NCI-H1417 (cell line): ENCODE results near the gene C16orf86.

ENCODE experiments used
- DNase-seq, 3 experiments: peaks; one replicate each; lab custom pipeline; 2025; lab: John Stamatoyannopoulos, UW

The C16orf86 gene, protein sequence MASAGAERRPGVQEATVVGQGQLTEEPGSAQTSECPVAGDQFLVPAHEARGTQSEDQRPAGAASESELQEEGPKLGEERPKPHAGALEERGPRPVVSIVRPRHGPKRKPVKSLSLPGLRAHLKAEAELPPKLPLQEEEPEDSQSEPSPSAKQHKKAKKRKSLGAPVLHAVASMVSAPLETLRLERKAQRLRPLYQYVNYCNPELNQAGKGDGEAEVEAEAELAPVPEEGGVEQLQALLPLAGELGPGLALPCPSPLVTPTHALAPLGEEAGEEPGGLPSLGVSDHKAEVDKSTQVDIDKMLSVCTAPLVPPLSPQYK

DNA sequence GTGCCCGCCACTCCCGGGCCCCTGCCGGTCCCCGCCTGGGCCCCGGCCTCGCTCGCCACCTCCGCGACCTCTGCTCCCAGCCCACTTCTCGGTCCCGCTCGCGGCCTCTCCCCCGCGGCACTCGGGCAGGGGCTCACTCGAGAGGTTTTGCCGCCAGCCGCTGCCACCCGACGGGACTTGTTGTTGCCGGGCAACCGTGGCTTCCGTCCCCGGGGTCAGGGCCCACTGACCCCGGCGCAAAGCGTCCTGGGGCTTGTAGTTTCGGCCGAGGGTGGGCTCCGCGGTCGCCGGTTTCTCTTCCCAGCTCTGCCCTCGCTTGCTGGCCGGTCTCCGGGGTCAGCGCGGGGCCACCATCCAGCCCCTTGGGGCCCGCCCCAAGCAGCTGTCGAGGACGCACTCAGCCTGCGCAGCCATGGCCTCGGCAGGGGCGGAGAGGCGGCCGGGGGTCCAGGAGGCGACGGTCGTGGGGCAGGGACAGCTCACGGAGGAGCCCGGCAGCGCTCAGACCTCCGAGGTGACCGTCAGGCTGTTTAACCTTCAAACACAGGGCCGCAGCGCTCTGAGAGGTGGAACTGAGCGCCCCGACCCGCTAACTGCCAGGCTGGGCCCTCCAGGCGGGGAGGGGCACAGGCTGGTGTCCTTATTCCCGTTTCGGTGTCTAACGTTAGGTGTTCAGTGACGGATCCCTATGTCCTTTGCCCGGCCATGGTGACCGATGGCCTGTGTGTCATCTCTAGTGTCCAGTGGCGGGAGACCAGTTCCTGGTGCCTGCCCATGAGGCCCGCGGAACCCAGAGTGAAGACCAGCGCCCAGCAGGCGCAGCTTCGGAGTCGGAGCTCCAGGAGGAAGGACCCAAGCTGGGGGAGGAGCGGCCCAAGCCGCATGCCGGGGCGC lies at the start of gene C16orf86, which contains the start of gene ENKD1:
Gene C16orf86 (plus strand): TSS at position 256 of the 894 bp plus-strand sequence. CDS start 157 bp downstream, at position 413.
Gene ENKD1 (minus strand): TSS at position 192 of the 894 bp plus-strand sequence. CDS start 308 bp downstream, outside the sequence.
- DNase-seq, result peak; percentile 64 to 86 (median 81)

GRCh38 chr16:67628216-67628615 lies 38.4 kb upstream of the C16orf86 start:
- no peak for DNase-seq

DNA sequence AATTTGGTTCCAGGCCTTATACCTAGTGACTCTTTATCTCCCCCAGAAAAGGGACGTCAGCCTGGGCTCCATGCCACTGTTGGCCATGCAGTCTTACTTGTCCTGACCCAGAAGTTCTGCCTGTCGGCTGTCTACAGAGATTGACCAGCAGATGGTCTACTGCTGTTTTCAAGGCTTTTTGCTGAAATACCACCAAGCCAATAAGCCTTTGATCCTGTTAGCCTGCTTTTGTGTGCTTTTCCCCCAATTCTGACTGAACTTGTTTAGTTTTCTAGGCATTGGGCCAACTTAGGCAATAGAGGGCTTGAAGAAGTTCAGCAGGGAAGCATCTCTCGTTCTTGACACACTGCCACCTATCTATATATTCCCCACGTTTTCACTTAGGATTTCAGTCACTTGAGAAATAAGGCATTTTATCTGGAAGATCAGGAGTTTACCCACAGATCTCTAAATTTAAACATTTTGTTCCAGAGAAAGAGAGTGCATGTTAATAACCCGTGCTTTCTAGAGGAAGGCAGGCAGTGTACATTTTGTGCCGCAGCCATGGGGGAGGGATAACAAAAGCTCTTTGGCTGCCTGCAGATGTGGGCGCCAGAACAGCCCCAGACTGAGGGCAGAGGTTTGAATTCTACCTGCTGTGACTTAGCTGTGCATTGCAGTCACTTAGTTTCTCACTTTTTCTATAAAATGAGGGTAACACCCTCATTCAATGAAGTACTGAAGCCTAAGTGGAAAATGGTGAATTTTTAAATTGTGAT lies 34.0 kb upstream of the C16orf86 start:
- DNase-seq, result no peak

DNA sequence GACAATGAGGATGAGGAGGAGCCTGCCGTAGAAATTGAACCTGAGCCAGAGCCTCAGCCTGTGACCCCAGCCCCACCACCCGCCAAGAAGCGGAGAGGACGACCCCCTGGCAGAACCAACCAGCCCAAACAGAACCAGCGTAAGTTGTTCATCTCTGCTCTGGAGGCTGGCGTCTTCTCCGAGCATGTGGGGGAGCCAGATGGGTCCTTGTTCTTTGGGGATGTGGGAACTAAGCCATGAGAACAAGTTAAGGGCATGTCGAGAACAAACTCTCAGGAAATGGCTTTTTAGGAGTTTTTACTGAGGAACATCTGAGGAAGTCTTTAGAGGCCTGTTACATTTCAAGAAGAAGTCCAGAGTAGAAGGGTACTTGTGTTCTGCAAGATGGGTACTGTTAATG lies 29.9 kb upstream of the C16orf86 start:
- DNase-seq, result no peak

DNA sequence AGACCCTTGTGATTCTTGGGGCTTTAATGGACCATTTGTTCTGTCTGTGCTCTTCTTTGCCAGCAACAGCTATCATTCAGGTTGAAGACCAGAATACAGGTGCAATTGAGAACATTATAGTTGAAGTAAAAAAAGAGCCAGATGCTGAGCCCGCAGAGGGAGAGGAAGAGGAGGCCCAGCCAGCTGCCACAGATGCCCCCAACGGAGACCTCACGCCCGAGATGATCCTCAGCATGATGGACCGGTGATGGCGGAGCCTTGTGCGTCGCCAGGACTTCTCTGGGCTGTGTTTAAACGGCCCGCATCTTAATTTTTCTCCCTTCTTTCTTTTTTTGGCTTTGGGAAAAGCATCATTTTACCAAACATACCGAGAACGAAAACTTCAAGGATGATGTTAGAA lies 29.0 kb upstream of the C16orf86 start:
- DNase-seq, result no peak

GRCh38 chr16:67641779-67642708 lies 24.6 kb upstream of the C16orf86 start:
- no peak for DNase-seq

DNA sequence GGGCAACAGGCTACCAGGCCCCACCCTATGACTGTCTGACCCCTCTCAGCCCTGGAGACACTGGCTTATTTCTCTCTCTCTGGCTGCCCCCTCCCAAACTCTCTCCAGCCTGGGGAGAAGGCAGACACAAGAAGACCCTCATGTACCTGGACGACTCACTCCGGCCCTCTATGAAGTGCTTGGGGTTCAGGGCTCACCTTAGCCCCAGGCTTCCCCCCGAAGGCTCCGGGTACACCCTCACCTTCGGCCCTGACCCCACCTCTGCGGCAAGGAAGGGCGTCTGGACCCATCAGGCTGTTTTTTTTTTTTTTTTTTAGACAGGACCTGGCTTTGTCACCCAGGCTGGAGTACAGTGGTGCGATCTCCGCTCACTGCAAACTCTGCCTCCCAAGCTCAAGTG lies 22.6 kb upstream of the C16orf86 start:
- DNase-seq, result no peak

- peak in 1 of 3 experiments; percentile 51 for DNase-seq
These were observed 21.1 kb upstream of the C16orf86 start for GRCh38 chr16:67645397-67646121.

- DNase-seq, result no peak
These were observed 19.4 kb upstream of the C16orf86 start for GRCh38 chr16:67647111-67647651.

- DNase-seq, result no peak
These were observed 18.9 kb upstream of the C16orf86 start for GRCh38 chr16:67647681-67648080.

- no peak for DNase-seq
These were observed 18.4 kb upstream of the C16orf86 start for GRCh38 chr16:67648088-67648763.

- DNase-seq, result no peak
These were observed 17.7 kb upstream of the C16orf86 start for GRCh38 chr16:67648764-67649407.

DNA sequence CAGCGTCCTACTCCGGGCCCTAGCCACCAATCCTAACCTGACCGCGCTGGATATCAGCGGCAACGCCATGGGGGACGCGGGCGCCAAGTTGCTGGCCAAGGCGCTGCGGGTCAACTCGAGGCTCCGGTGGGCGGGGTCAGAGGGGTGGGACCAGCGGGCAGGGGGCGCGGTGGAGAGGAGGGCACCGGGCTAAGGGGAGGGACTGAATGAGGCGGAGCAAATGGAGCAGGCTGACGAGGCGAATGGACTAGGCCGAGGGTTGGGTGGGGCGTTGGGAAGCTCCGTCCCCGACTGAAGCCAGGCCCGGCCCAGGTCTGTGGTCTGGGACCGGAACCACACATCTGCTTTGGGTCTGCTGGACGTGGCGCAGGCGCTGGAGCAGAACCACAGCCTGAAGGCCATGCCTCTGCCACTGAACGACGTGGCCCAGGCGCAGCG lies 17.1 kb upstream of the C16orf86 start:
- DNase-seq, result no peak

DNA sequence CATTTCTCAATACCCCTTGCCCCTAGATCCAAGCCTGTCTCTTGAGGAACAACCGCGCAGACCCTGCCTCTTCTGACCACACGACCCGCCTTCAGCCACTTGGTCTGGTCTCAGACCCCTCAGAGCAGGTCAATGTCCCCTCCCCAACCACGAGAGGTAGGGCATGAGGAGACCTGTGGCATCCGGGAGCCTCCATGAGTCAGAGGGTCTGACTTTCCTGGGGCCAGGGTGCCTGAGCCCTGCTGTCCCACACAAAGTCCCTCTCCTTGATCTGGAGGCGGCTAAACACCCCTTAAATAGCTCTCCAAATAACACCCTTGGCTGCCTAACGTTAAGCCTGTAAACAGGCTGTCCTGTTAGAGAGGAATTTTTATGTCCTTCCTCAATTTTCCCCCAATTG lies 16.6 kb upstream of the C16orf86 start:
- no peak for DNase-seq

DNA sequence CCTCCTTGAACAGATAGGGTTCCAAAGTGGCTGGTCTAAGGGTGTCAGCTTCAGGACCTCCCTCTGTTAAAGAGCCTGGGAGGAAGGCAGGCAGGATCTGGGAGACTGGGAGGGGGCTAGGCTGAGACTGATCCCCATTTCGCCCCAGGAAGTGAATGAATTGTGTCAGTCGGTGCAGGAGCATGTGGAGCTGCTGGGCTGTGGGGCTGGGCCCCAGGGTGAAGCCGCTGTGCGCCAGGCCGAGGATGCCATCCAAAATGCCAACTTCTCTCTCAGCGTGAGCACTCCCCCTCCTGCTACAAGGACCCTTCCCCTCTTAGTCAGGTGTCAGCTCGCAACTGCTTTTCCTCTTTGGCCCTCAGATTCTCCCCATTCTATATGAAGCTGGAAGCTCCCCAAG lies 15.6 kb upstream of the C16orf86 start:
- no peak for DNase-seq

DNA sequence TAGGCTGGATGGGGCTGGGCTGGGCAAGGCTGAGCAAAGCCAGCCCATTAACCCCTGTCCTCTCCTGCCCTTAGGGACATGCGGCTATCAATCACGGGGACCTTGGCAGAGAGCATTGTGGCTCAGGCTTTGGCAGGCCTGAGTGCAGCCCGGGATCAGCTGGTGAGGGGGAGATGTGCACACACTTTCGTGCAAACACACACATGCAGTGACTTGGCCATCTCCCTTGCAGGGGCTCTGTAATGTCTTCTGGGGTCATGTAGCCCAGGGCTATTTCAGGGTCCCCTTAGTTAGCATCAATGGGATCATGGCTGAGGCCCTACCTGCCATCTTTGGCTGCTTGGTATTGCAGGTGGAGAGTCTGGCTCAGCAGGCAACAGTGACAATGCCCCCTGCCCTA lies 14.8 kb upstream of the C16orf86 start:
- no peak for DNase-seq

GRCh38 chr16:67652578-67653127 lies 14.0 kb upstream of the C16orf86 start:
- peak in 2 of 3 experiments; percentile 11 to 30 for DNase-seq

DNA sequence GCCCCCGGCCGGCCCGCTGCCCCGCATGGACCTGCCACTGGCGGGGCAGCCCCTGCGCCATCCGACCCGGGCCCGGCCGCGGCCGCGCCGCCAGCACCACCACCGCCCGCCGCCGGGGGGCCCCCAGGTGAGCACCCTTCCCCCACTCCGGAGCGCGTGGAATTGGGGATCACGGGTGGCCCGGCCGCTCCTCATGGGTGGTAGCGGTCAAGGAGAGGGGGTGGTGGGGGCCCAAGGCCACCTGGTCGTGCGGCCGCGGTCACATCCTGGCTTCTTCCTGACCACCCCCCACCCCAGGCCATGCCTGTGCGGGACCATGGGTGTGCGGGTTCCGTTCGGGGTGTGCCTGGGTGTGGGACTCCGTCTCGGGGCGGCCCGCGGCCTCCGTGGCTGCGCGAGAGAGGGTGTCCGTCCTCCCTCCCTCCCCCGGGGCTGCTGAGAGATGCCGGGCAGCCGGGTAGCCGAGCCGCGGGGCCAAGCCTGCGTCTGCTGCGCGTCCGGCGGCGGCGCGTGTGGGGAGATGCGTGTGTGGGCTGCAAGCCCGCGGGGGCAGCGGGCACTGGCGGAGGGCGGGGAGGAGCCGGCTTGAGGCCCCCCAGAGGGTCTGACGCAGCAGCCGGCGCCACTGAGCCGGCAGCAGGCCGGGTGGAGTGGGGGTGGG lies 13.4 kb upstream of the C16orf86 start:
- peak in 2 of 3 experiments; percentile 56 to 59 for DNase-seq
